Stromal cell of bone marrow (primary cell): ENCODE data around the gene LZTS3.
"Not testable (repeated sequence)": the region's sequence is repeated elsewhere in the genome, so short reads cannot be mapped to it uniquely, and the experiment has no call there.

Source experiments
- DNase-seq: peaks from one replicate; pipeline ENCODE4 v3.0.0-alpha.2; 2012; ENCODE audit warnings: low read depth

Gene LZTS3

GRCh38 chr20:3192226-3193015, 19.1 kb upstream of the LZTS3 start:
- DNase-seq = no peak

DNA sequence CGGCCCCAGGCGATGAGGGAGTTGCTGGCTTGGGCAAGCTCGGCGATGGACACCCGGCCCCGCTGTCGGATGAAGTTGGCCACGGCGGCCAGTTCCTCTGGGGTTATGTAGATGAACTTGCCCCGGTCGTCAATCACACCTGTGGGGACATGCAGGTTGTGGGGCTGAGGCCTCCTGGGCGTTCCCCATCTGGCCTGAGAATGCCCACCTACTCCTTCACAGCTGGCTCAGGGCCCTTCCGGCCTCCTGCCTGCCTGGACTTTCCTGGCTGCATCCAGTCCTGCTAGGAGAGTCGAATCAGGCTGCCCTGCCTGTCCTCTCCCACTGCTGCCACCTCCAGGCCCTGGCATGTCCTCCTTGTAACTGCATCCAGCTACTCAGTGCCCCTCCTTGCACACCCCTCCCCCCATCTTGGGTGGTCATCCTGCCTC, 17.3 kb upstream of the LZTS3 start:
- DNase-seq = no peak

GRCh38 chr20:3189561-3190131, 16.3 kb upstream of the LZTS3 start:
- no peak for DNase-seq

DNA sequence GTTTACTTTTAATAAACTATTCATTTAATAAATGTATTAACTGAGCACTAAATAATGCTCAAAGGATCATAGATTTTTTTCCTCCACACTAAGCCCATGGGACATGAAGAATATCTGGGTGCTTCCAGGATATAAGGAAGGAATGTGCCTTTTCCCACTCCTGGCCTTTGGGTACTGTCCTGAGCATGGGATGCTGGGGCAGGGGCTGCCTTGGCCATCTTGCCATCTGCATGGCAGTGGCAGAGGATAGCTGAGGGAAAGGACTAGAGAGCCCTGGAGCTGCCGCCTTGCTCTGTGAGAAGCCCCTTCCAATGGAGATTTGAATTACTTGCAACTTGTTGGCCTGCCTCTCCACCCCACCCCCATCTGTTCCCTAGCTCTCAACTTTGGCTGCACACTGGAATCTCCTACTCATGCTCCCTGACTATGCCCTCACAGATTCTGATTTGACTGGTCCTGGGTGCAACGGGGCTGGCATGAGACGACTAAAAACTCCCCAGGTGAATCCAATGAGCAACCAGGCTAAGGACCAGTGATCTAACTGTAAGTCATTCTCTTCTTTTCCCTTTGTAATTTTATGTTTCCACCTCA, 15.6 kb upstream of the LZTS3 start:
- no peak for DNase-seq

- not testable (repeated sequence) for DNase-seq
Observed at GRCh38 chr20:3187861-3188260, 14.5 kb upstream of the LZTS3 start.

- no peak for DNase-seq
Observed at GRCh38 chr20:3183896-3184612, 10.7 kb upstream of the LZTS3 start.

GRCh38 chr20:3182429-3182828, 9.1 kb upstream of the LZTS3 start:
- not testable (repeated sequence) for DNase-seq

- DNase-seq = no peak
Observed at GRCh38 chr20:3181270-3181669, 7.9 kb upstream of the LZTS3 start.

GRCh38 chr20:3180319-3180718, 7.0 kb upstream of the LZTS3 start:
- no peak for DNase-seq

DNA sequence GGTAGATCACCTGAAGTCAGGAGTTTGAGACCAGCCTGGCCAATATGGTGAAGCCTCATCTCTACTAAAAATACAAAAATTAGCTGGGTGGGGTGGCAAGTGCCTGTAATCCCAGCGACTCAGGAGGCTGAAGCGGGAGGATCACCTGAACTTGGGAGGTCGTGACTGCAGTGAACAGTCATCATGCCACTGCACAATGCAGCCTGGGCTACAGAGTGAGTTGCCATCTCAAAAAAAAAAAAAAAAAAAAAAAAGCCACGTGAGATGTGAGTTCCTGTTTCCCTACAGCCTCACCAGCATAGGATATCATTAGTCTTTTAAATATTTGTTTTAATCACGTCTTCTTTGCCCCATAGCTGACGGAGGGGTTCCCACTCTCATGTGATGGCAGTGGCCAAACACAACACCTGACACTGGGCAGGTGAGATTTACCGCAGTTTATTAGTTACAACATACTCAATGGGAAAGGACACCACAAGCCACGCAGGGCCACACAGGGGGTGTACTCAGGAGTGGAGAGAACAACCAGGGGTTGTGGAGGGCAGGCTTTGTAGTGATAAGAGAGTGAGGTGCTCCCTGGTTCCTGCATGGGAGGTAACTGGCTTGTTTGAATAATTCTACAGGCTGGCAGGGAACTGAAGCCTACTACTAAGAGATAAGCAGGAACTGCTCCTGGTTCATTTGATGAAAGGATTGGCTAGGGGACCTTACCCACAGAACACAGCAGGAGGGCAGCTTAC, 4.6 kb upstream of the LZTS3 start:
- DNase-seq = no peak

DNA sequence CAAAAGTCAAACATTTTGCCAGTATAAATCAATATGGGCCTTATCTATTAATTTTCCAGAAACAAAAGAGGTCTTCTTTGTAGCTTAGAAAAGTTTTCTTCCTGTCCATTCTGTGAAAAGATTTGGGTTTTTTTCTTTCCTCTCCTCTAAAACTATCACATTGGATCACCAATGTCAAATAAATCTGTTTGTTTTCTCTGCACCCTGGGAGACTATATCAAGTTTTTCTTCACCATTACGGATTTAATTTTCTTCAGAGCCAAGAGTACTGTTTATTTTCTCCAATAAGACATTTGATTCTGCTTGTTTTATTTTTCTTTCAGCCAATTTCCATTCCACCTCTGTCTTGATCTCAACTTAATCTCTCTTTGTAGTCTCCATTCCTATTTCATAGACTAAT, 1.9 kb upstream of the LZTS3 start:
- no peak for DNase-seq

DNA sequence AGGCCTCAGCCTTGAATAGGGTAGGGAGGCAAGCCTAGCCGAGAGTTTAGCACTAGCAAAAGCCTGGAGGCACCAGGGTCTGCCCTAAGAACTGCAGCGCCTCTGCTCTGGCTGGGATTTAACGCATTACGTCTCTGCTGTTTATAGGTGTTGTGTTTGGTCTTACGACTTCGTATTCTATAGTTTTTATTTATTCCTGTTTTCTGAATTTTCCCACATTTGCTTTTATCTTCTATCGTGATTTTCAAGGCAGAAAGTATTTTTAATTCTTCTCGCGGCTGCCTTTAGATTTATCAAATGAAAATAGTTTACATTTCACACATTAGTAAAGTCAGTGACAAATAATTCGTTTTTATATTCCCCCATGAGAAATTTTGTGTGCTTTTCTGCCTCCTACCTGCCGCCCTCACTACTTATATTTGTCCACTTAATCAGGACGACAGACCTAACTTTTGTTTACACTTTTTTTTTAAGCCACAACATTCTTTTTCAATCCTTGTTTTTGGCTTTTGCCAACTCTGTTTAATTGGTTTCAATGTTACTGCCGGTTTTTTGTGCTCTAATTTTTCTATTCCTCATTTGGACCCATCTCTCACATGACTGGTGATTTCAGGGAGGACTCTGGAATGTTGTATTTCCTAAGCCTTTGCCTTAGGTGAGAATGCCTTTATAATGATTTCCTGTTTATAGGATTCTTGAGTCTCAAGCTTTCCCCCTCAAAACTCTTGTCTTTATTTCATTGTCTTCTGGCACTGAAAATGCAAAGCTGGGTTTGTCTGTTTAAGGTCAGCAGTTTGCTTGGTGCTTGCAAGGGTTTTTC, 1.3 kb upstream of the LZTS3 start:
- no peak for DNase-seq

GRCh38 chr20:3173610-3174441, 477 bp upstream of the LZTS3 start:
- DNase-seq = peak; percentile 57

- DNase-seq = no peak
Observed at GRCh38 chr20:3172126-3172932, 1.0 kb downstream of the LZTS3 start.

GRCh38 chr20:3171391-3172125, 1.8 kb downstream of the LZTS3 start:
- no peak for DNase-seq

- no peak for DNase-seq
Observed at GRCh38 chr20:3168829-3169590, 4.3 kb downstream of the LZTS3 start.

DNA sequence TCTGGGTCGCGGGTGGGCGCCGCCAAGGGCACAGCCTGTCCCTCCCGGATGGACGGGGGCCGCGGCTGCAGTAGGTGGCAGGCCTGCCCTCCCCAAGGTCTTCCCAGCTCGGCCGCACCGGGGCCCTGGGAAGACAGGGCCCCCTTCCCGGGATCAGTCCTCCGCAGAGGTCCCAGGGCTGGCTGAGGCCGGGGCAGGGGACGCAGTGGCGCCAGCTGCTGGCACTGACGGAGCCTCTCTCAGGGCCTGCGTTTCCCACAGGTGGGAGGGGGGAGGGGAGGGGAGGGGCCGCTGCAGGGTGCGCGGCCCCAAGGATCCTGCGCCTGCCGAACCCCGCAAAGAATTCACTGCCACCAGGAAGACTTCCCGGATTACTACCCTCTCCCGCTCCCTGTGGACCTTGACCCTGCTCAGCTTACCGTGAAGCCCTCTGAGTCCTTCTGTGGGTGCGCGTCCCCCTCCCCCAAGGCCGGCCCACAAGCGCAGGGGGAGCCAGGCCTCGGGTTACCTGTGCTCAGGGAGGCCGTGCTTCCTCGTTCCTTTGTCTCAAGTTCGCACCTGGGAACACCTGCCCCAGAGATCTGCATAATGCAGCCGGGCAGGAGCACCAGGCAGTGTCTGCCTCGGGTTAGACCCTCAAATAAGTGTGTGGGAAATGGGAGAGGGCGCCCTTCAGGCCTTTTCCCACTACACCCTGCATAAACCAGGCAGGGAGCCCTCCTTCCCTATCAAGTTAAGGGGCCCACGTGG, 5.1 kb downstream of the LZTS3 start:
- DNase-seq = no peak
